GM18519 (cell line): ENCODE measurements around the gene KIF2C.
"Not testable (repeated sequence)": the region's sequence is repeated elsewhere in the genome, so short reads cannot be mapped to it uniquely, and the experiment has no call there.

Source experiments
- ATAC-seq: cut with Tn5 transposase; IDR thresholded peaks from one replicate; pipeline ENCODE4 v1.9.1; 2021; ENCODE audit warnings: mild to moderate bottlenecking, moderate library complexity; ENCODE audit not compliant: unreplicated experiment, low FRiP score

KIF2C gene

DNA sequence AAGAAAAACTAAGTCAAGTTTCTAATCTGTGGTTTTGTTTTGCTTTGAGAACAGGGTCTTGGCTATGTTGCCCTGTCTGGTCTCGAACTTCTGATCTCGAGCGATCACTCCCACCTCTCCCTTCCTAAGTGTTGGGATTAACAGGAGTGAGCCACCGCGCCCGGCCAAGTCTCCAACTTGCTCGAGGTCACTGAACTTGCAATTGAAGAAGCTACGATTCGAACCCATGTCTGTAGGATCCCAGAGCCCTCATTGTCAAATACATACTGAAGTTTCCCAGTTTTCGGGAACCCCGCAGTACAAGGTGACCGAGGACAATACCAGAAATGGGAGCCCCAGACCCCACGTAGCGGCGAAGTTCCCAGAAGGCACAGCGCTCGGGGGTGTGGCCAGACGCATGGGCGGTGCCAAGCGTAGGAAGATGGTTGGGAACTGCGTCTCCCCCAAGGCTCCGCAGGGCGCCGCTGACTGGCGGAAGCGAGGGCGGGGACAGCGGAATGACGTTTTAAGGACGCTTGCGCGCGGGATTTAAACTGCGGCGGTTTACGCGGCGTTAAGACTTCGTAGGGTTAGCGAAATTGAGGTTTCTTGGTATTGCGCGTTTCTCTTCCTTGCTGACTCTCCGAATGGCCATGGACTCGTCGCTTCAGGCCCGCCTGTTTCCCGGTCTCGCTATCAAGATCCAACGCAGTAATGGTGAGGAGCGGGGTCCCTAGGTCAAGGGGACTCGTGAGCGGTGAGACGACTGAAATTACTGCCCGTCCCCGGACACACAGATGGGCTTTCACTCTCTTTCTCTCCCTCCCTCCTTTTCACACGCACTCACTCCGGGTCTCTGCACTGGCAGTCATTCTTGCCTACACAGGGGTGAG is at the start of gene KIF2C:
KIF2C (plus strand) TSS at position 531 of the 872 bp plus-strand sequence; CDS start at position 627, 96 bp downstream.
- ATAC-seq: peak; percentile 87

DNA sequence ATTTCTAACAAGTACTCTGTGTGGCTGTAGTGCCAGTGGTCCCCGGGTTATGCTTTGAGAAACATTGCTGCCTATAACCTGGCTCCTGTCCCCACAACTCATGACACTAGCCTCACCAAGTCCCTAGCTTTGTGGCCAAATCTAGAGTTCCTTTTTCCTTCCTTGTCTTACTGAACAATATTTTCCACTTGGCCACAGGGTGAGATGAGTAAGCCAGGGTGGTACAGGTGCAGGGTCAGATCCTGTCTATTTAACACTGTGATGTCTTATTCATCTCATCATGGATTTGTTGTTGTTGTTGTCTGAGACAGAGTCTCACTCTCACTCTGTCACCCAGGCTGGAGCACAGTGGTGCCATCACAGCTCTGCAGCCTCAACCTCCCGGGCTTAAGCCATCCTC is 46.5 kb upstream of the KIF2C start:
- ATAC-seq: no peak

DNA sequence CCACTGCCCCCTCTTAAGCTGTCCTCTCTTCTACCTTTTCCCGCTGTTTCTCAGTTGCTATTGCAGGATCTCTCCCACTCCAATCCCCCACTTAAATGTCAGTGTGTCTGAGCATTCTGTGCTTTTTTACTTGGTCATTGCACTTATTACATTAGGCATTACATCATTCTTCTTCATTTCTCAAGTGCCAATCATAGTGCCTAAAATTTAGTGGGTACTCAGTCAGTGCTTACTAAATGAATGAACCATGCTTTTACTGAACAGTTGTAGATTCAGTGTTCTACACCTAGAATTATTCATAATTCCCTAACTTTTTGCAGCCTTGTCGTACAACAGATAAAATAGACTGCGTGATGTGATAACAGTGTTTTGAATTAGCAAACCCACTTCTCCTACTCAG is 45.7 kb upstream of the KIF2C start:
- ATAC-seq: no peak

DNA sequence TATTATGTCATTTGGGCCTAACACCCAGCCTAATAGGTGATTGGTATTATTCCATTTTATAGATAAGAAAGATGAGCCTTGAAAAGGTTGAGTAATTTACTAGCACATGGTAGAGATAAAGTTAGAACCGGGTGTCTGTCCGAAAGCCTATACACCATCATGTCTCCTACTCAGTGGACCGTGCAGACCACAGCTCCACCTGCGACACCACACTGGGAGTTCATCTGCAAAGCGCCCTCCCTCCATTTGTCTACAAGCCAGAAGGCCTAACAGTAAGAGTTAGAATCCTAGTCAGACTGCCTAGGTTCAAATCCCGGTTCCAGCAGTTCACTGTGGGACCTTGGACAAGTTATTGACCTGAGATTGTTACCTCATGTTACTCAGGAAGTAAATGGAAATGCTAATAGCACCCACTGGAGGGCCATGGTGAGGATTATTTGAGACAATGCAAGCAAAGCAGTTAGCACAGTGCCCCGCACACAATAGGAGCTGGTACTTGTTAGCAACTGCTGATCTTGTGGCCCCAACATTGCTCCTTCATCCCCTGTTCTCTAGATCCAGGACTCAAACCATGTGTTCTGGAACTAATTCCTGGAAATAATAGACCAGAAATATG is 44.7 kb upstream of the KIF2C start:
- ATAC-seq: no peak

DNA sequence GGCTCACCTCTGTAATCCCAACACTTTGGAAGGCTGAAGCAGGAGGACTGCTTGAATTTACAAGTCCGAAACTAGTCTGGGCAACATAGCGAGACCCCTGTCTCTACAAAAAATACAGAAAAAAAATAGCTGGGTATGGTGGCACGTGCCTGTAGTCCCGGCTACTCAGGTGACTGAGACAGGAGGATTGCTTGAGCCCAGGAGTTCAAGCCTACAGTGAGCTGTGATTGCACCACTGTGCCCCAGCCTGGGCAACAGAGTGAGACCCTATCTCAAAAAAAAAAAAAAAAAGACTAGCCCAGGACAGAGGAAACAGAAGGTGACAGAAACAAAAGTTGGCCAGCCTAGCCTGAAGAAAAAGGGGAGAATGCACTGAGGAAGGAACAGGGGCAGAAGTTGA is 44.0 kb upstream of the KIF2C start:
- ATAC-seq: no peak

DNA sequence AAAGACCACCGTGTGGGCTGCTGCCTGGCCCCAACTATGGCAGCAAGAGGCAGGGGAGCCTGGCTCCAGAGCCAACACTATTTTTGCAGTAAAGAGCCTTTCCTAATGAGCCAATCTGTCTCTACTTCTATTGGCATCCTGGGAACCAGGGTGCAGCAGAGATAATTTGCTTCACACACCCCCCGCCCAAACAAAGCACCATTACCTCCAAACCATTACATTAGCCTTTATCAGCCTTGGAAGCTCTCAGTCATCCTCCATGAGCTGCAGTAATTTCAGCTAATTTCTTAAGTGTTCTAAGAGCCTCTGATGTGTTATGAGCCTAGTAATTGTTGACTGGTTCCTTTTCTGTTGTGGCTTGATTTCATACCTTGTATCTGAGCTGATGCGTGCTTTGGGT is 43.5 kb upstream of the KIF2C start:
- no peak for ATAC-seq

DNA sequence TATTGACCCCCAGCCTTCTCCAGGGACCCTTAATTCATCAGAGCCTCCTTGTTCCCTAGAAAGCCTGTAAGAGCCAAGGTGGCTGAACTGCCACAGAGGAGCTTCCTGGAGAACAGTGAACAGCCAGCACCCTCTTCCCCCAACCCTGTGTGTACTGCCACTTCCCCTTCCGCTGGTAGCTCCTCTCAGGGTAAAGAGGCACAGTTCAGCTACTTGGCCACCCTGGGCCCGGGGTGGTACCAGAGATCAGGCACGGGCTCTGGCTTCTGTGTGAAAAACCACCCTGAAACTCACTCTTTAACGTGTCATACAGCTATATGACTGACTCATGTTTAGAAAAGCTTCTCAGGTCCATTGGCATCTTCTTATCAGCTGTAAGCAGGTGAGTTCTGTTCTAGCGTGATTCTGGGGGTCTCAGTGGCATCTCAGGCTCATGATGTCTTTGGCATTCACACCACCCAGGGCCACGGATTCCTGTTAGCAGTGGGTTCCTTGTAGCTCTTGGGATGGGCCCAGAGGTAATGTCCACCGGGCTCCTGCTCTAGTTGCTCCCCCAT is 42.8 kb upstream of the KIF2C start:
- ATAC-seq: no peak

DNA sequence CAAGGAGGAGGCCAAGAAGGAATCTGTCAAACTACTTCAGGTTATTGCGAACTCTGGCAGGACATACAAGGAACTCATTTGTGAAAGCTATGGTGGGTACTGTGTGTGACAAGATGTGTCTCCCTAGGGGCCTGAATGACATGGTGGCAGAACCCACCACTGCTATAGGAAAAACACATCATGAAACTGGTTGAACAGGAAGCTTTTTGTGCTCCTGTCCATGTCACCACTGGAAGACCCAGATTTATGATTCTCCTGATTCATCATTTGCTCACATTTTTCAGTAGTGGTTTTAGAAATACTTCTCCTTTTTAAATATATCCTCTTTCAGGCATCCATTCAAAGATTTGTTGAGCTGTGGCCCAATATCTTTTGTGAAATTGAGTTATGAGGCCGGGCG is 41.5 kb upstream of the KIF2C start:
- no peak for ATAC-seq

DNA sequence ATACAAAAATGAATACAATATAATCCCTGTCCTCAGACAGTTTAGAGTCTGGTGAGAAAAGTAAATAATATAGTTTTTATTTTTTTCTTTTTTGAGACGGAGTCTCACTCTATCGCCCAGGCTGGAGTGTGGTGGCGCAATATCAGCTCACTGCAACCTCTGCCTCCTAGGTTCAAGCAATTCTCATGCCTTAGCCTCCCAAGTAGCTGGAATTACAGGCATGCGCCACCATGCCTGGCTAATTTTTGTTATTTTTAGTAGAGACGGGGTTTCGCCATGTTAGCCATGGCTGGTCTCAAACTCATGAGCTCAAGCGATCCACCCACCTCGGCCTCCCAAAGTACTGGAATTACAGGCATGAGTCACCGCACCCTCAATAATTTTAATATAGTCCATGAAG is 40.3 kb upstream of the KIF2C start:
- ATAC-seq: not testable (repeated sequence)

DNA sequence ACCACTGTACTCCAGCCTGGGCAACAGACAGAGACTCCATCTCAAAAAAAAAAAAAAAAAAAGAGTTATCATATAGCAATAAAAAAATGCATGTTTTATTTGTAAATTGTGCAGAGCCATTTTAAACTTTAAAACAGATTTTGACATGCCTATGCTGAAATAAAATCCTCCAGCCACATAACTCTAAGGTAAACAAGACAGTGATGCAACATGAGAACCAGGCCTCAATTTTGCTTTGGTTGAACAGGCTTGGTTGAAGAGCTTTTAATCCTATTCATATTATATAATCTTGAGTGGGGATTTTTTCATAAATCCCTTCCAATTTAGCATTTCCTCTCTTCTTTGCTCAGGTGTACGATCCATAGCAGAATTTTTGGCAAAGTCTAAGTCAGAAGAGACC is 39.1 kb upstream of the KIF2C start:
- no peak for ATAC-seq

DNA sequence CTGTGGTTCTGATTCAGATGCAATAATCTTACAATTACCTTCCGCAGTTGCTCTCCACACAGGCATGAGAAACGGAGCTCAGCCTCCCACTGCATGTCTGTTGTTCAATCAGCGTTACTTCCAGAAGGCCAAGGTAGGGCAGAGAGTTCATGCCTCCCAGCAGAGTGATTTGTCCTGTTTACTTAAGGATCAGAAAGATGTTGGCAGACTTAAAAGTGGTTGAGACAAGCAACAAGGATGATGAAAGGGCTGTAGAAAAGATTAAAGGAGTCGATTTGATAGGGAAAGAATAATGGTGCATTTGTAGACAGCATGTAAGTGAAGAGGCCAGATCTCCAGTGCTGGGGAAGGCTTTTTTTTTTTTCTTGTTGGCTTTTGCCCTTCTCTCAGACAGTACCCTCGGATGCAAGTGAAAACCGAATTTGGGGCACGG is 38.5 kb upstream of the KIF2C start:
- no peak for ATAC-seq

DNA sequence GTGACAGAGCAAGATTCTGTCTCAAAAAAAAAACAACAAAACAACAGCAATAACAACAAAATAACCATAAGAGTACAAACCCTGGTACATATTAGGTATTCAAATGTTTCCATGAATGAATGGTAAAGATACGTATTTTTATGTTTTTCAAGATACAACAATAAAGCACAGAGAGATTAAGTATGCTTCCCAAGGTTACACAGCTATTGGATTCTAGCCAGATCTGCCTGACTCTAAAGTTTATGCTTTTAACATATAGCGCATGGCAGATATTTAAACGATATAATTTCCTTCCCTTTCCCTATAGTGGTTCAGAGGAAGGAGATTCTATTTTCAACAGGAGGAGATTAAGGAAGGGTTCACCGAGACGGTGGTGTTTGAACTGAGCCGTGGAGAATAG is 34.2 kb upstream of the KIF2C start:
- ATAC-seq: no peak

DNA sequence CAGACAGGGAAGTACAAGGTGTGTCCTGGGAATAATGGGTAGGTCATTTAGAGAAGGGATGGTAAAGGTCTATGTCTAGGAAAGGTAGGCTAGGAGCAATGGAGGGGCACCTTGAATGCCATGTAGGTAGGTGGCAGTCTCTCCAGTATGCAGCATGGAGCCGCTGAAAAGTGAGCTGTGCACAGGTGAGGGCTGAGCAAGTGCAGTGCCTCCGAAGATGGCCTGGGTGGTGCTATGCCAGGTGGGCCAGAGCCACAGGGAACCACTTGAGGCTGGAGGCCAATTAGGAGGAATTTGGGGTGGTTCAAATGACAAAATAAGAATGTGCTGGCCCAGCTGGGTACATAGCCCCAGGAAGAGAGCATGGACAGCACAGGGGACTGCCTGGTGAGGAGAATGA is 33.7 kb upstream of the KIF2C start:
- no peak for ATAC-seq

DNA sequence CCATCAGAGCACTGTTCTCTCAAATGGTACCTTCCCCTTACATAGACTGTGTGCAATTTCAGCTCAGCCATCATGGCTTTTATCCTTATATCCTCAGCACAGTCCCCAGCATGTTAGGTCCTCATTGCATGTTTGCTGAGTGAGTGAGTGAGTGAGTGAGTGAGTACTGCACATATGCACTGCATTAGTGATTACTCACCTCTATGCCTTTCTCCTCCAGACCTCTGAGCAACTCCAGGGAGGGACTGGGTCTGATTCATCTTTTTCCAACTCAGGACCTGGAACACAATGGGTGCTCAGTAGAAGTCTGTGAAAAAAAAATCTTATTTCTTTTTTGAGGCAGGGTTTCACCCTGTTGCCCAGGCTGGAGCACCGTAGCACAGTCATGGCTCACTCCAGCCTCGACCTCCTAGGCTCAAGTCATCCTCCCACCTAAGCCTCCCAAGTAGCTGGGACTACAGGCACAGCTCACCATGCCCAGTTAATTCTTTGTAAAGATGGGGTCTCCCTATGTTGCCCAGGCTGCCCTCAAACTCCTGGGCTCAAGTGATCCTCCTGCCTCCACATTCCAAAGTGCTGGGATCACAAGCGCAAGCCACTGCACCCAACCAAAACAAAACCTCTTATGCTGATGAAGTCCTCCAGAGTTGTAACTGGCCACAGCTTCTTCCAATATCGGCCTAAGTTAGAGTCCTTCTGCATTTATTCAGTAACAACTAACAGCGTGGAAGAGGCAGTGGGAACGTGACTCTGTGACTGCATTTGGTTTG is 32.3 kb upstream of the KIF2C start:
- ATAC-seq: no peak

DNA sequence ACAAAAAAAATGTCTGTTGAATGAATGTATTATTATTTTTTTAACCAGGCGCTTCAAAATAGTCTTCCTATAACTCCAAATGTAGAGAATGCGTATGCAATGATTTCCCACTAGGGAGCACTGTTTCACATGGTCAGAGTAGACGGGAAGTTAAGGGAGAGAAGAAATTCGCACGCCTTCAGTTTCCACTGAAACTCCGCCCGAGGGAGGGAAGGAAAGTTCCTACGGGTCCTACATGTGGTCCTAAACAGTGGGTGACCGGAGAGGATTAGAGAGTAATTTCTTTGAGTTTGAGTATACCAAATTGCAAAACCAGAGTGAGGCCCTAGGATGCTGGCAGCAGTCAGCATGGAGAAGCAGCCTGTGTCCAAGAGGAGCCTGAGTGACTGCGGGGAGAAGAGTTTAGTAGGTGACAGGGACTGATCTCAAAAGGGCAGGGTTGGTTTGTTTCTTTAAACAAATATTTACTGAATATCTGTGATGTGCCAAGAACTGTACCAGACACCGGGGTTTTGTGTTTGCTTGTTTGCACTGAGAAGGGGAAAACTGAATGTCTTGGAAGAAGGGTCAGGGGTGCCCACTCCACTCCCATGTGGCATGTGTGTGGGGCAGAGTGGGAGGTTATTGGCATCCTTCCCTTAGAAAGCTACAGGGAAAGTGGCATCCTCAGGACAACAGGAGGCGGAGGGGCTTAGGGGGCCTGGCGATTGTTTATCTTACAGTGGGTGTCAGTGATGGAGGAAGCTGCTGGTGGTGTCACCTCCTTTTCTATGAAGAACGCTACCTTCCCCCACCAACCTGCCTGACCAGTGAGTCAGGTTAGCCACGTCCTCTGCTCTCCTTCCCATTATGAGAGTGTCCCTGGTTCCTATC is 31.4 kb upstream of the KIF2C start:
- ATAC-seq: no peak

DNA sequence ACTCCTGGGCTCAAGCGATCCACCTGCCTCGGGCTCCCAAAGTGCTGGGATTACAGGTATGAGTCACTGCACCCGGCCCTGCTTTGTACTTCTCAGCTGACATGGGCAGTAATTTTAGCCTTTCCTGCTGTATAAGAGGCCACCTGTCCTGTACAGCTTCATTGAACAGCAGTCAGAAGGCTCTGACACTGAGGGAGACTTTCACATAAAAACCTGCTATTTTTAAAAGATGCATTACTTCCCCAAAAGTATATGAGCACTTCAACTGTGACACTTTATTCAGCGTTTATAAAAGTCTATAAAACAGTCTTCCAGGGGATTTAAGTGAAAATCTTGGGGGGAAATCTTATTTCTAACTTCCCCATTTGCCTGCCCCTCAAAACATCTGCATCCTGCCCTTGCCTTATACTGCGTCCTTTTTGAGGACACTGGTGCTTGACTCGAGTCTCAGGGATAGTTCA is 26.3 kb upstream of the KIF2C start:
- ATAC-seq: no peak

DNA sequence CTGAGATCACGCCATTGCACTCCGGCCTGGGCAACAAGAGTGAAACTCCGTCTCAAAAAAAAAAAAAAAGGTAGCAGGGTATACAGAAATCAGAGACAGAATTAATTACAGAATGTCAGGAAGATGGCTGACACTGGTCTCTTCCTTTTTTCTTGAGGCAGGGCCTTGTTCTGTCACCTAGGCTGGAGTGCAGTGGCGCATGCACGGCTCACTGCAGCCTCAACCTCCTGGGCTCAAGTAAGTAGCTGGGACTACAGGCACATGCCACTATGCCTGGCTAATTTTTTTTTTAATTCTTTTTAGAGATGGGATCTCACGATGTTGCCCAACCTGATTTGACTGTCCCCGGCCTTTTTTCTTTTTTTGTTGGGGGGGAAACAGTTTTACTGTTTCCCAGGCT is 25.1 kb upstream of the KIF2C start:
- ATAC-seq: no peak

DNA sequence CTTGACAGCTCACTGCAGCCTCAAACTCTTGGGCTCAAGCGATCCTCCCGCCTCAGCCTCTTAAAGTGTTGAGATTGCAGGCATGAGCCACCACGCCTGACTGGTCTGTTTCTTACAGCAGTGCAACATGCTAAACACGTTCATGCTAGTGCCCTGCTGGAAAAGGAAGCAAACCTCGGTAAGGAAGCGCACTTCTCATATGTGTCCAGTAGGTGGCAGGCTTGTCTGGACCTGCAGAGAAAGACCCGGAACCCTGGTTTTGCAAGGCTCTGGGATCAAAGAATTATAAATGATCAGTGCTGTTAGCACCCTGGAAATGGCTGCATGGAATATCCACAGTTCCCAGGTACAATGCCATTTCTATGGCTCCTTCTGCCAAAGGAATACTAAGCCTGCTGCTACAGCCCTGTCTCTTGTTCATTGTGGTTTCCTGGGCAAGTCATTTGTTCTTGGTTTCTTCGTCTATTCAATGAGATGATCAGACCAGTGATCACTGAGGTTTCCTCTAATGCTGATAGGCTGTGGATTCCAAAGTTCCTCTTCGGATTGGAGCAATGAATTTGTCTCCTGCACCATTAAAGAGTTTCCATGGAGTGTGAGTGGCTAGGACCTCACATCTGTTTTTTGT is 24.6 kb upstream of the KIF2C start:
- peak; percentile 54 for ATAC-seq

DNA sequence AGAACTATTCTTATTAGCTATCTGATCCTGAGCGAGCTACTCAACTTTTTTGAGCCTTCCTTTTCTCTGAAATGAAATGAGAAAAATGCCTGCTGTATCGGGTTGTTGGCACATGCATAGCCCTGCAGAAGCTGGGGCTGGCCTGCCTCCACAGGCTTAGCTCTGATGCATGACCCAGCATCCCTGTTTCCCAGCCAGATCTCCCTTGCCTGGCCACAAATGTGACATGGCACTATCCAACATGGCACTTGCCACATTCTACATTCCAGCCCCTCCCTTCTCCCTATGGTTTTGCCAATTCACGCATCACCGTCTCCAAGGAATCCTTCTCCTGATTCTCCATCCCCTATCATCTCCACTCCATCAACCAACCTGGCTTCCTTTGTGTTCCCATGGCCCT is 22.5 kb upstream of the KIF2C start:
- ATAC-seq: no peak

DNA sequence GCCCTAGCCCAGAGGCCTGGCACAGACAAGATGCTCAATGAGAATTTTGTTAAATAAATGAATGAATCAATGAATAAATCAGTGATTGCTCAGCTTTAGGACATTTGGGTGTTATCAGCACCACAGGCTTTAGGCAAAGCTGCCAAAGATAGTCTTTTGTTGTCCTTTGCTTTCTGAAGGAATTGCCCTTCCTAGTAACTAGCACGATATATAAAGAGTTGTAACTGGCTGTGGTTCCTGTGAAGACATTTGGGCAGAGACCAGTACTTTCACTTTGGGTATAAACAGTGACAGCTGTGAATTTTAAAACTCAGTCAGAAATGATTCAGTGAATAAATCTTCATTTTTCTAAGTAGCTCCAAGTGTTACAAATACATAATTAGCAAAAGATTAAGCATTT is 22.0 kb upstream of the KIF2C start:
- no peak for ATAC-seq
